Measurements from ENCODE around the gene TEX261.
A peak's percentile ranks its signal among the peaks of the same experiment; 100 is the strongest.
"Not testable (repeated sequence)": the region's sequence is repeated elsewhere in the genome, so short reads cannot be mapped to it uniquely, and the experiment has no call there.

Gene TEX261

DNA sequence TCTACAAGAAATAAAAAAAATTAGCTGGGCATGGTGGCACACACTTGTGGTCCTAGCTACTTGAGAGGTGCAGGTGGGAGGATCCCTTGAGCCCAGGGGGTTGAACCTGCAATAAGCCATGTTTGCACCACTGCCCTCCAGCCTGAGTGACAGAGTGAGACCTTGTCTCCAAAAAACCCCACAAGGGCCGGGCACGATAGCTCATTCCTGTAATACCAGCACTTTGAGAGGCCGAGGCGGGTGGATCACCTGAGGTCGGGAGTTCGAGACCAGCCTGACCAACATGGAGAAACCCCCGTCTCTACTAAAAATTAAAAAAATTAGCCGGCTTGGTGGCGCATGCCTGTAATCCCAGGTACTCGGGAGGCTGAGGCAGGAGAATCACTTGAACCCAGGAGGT, 5.3 kb upstream of the TEX261 start:
- DNase-seq, result not testable (repeated sequence)

DNA sequence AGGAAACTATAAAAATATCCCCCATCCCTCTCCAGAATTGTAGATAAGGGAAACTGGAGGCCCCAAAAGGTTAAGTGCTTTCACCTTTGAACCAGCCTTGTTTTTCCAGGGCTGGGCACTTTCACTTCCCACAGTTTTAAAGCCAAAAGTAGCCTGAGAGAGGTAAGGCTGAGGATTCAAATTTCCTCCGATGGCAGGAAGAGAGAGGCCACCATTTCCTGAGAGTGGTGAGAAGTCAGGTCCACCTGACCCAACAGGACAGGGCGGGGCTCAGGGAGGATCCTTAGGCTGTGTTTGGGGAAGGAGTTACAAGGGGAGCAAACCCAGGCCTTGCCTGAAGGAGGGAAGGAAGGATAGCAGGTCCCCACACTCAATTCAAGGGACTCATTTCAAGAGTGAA, 4.7 kb upstream of the TEX261 start:
- no peak for DNase-seq

DNA sequence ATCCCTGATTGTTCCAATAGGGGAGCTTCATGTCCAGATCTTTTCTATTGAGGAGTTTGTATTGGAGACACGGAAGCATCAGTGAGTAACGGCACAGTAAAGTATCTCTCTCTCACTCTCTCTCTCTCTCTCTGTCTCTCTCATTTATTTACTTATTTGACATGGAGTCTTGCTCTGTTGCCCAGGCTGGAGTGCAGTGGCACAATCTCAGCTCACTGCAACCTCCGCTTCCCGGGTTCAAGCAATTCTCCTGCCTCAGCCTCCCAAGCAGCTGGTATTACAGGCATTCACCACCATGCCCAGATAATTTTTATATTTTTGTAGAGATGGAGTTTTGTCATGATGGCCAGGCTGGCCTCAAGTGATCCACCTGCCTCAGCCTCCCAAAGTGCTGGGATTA, 4.2 kb upstream of the TEX261 start:
- not testable (repeated sequence) for DNase-seq

- peak; percentile 55 to 71 for DNase-seq
Observed at GRCh38 chr2:70995426-70995729, 705 bp upstream of the TEX261 start.

DNA sequence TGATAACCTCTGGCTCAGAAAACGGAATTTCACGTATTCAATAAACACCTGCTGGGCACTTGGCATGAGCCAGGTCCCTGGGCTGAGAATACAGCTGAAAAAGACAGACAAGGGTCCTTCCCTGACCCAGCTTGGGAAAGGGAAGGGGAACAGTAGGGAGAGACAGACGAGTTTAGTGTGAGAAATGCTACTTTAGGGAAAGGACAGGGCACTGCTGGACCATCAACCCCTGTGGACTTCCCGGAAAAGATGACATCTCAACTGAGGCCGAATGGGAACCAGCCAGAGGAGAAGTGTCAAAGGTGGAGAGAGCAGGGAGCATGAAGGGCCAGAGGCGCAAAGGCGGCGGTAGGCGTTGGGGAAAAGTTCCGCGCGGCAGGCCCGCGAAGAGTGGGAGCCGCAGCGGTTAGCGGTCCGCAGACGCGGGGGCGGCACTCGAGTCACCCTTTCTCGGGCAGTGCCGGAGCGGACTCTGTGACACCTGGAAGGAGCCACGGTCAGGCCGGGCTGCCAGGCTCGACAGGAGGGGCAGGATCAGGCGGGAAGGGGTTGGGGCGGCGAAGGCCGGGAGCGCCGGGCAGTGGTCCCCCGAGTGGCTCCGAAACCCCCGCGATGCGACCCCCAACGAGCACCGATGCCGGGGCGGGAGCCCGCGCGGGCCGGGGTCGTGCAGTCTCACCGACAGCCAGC, 519 bp downstream of the TEX261 start:
- peak in 1 of 2 donors; percentile 29 for DNase-seq

- no peak for DNase-seq
Observed at GRCh38 chr2:70992945-70993853, 1.5 kb downstream of the TEX261 start.

- DNase-seq, result no peak
Observed at GRCh38 chr2:70991742-70992141, 2.9 kb downstream of the TEX261 start.

- no peak for DNase-seq
Observed at GRCh38 chr2:70991142-70991541, 3.5 kb downstream of the TEX261 start.

GRCh38 chr2:70990216-70990615, 4.5 kb downstream of the TEX261 start:
- no peak for DNase-seq

GRCh38 chr2:70988726-70989648, 5.7 kb downstream of the TEX261 start:
- no peak for DNase-seq

- DNase-seq, result no peak
Observed at GRCh38 chr2:70988151-70988550, 6.5 kb downstream of the TEX261 start.

- DNase-seq, result no peak
Observed at GRCh38 chr2:70987386-70987785, 7.3 kb downstream of the TEX261 start.

- DNase-seq, result no peak
Observed at GRCh38 chr2:70986499-70987189, 8.0 kb downstream of the TEX261 start.

DNA sequence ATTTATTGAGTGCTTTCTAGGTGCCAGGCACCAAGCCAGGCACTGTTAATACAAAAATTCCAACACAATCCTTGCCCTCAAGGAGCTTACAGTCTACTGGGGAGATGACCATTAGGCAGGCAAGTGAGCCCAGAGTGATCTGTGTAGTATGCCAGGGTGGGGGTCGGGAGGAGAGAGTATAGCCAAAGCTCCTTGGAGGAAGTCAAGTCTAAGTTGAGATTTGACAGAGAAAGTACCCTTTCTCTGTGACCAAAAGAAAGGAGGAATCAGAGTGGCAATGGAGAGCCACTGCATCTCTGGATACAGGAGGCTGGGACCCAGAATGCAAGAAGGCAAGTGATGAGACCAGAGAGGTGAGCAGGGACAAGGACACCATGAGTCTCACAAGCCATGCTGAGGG, 8.7 kb downstream of the TEX261 start:
- no peak for DNase-seq

DNA sequence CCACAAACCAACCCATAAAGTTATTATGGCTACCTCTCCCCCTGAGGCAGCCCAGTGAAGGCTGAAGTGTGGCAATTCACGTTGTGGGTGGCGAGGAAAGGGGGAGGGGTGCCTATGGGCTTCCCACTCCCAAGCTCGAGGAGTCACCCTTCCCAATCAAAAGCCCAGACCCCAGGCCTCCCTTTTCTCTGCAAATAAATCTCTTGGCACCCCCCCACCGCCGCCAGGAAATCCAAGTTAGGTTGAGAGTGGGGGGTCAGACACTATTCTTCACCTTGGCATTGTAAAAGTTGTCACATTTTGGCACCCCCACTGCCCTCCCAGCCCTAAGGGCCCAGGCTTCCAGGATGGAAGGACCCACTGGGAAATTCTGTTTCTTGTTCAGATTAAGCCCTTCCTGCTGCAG, 9.4 kb downstream of the TEX261 start:
- no peak for DNase-seq

- peak; percentile 77 to 85 for DNase-seq
Observed at GRCh38 chr2:70984576-70985282, 9.9 kb downstream of the TEX261 start.

GRCh38 chr2:70984228-70984575, 10.5 kb downstream of the TEX261 start:
- DNase-seq, result no peak

GRCh38 chr2:70983506-70984227, 11.0 kb downstream of the TEX261 start:
- DNase-seq, result no peak

DNA sequence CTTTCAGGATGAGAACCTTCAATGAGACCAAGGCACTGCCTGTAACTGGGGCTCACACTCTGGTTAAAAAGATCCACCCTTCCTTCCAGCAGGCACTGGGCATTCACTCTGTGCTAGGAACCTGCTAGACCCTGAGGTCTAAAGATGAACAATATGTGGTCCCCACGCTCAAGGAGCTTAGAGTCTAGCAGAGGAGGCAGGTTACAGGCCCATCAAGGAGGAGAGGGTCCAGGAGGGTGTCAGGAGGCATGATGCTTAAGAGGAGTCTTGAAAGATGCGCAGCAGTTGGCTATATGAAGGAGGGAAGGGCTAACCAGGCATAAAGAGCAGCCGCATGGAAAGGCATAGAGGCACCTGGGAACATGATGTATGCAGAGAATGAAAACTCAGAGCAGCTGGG, 11.7 kb downstream of the TEX261 start:
- DNase-seq, result no peak

DNA sequence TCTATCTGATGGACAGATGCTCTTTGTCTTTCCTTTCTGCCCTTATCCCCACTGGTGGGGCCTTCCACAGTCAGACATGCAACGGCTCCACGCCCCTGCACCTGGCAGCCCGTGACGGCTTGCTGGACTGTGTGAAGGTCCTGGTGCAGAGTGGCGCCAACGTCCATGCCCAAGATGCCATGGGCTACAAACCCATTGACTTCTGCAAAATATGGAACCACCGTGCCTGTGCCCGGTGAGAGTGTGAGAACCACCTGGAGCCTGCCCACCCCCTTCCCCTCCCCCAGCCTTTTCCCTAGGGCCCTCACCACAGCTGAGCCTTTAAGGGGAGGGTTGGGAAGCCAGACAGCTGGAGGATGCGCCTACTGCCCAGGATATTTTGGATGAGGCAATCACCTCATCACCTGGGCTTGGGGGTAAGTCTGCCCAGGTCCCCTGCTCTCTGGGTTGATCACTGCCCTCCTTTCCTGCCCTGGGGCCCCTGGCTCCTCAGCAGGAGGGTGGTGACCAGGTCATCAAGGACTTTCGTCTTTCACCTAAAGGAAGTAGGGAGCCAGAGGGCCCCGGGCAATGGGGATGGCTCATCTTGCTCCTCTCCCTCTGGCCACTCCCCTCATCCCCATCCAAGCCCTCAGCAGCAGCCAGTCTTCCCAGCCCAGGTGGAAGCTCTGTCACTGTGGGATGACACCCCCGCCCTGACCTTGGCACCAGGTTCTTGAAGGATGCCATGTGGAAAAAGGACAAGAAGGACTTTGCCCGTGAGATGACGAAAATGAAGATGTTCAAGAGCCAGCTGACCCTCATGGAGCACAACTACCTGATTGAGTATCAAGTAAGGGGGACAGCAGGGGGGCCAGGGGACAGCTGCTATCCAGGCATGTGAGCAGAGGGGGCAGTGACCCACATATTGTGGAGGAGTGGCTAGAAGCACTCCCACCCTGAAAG, 12.5 kb downstream of the TEX261 start:
- no peak for DNase-seq
